OCI-LY3 (cell line): ENCODE results near the gene COL1A1.

ENCODE experiments used
- CTCF ChIP-seq: fragments of 200-600, 300-600 bp; sonication (generic); IDR thresholded peaks from 2 replicates; pipeline ENCODE4 v1.5.1; 2014; ENCODE audit warnings: antibody characterized with exemption, low read length, low read depth
- EZH2phosphoT487 ChIP-seq: fragments of 200-600 bp; shearing (Covaris generic); IDR thresholded peaks from 2 replicates; pipeline ENCODE4 v1.6.1; 2018; ENCODE audit warnings: antibody characterized with exemption, mixed run types, low read depth

GRCh38 chr17:50169881-50170459 is 31.5 kb downstream of the COL1A1 start:
- TF ChIP-seq CTCF = no peak
- no peak for TF ChIP-seq EZH2phosphoT487
